Measurements from ENCODE around the gene KCTD19. TPM values are rescaled to one million over a fixed set of nuclear protein-coding genes. Genes with fewer than 3 reads are reported as not detected.
"Not testable (repeated sequence)": the region's sequence is repeated elsewhere in the genome, so short reads cannot be mapped to it uniquely, and the experiment has no call there.

KCTD19 gene
- total RNA-seq: 1.1 and 1.3 TPM in 2 replicates
- long read RNA-seq, partial matches to known transcripts: 0 of 1 reads
- long read RNA-seq, other reads (novel, unspliced or antisense): 1 of 1 reads

DNA sequence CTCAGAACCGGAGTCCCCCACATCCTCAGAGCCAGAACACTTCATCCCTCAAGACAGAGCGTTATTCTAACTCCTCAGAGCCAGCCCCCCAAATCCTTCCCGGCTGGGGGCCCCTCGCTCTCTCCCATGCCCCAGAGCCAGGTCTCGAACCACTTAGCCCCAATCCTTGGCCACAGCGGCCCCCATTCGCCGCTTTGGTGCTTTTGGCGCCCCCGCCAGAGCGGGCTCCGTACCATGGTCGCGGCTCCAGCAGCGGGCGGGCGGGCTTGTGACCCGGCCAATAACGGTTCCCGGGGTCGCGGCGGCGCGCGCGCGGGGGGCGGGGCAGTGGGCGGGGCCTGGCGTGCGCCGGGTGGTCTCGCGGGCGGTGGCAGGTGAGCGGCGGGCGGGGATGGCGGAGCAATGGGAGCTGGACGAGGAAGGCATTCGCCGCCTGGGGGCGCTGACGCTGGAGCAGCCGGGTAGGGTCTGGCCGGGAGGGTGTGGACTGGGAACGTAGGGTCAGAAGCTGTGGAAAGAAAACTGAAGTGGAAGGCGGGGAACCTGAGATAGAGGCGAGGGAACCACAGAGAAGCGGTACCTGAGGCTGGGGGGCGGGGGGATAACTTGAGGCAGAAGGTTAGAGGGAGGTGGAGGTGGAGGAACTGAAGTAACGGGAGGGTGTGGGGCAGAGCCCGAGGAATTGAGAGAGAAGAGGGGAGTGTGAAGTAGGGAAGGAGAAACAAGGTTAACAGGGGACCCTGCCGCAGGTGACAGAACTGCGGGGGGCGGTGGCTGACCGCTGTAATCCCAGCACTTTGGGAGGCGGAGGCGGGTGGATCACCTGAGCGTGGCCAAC lies at the start of gene KCTD19, which contains the start of gene LRRC36:
KCTD19 (minus strand) TSS at position 270 of the 838 bp plus-strand sequence; CDS start at position 236, 34 bp downstream.
LRRC36 (plus strand) TSS at position 344 of the 838 bp plus-strand sequence; CDS start at position 392, 48 bp downstream.
- peaks cover 67% of the 10 kb centered on the region for H3K27me3 Mint-ChIP-seq (ENCODE audit: low read depth)
- H3K4me3 Mint-ChIP-seq: peak within 1 kb of the TSS; percentile 86
- no peaks in the 10 kb centered on the region for H3K9me3 Mint-ChIP-seq
- H3K36me3 Mint-ChIP-seq (ENCODE audit: low read depth): no peaks in the 10 kb centered on the region
- peaks cover 9% of the 10 kb centered on the region for H3K4me1 Mint-ChIP-seq
- DNase-seq (ENCODE audit: low read depth, low spot score): peak; percentile 95
- TF ChIP-seq, protein P1, sequence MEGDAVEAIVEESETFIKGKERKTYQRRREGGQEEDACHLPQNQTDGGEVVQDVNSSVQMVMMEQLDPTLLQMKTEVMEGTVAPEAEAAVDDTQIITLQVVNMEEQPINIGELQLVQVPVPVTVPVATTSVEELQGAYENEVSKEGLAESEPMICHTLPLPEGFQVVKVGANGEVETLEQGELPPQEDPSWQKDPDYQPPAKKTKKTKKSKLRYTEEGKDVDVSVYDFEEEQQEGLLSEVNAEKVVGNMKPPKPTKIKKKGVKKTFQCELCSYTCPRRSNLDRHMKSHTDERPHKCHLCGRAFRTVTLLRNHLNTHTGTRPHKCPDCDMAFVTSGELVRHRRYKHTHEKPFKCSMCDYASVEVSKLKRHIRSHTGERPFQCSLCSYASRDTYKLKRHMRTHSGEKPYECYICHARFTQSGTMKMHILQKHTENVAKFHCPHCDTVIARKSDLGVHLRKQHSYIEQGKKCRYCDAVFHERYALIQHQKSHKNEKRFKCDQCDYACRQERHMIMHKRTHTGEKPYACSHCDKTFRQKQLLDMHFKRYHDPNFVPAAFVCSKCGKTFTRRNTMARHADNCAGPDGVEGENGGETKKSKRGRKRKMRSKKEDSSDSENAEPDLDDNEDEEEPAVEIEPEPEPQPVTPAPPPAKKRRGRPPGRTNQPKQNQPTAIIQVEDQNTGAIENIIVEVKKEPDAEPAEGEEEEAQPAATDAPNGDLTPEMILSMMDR (conservative IDR thresholded peaks at IDR 0.05): peak; percentile 69
- peak within 1 kb of the TSS; percentile 31 for H3K27ac Mint-ChIP-seq (ENCODE audit: unreplicated experiment)

DNA sequence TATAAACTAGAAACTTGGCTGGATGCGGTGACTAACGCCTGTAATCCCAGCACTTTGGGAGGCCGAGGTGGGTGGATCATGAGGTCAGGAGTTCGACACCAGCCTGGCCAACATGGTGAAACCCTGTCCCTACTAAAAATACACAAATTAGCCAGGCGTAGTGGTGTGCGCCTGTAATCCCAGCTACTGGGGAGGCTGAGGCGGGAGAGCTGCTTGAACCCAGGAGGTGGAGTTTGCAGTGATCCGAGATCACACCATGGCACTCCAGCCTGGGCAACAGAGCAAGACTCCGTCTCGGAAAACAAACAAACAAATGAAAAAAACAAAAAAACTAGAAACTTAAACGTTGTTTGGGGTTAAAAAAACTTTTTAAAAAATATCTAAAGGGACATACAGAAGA lies 49.5 kb upstream of the KCTD19 start:
- not testable (repeated sequence) for DNase-seq (ENCODE audit: low read depth, low spot score); H3K9me3 Mint-ChIP-seq; H3K27ac Mint-ChIP-seq (ENCODE audit: unreplicated experiment); H3K36me3 Mint-ChIP-seq (ENCODE audit: low read depth); H3K4me3 Mint-ChIP-seq
- peaks cover 10% of the 10 kb centered on the region for H3K27me3 Mint-ChIP-seq (ENCODE audit: low read depth)
- peaks cover 11% of the 10 kb centered on the region for H3K4me1 Mint-ChIP-seq

DNA sequence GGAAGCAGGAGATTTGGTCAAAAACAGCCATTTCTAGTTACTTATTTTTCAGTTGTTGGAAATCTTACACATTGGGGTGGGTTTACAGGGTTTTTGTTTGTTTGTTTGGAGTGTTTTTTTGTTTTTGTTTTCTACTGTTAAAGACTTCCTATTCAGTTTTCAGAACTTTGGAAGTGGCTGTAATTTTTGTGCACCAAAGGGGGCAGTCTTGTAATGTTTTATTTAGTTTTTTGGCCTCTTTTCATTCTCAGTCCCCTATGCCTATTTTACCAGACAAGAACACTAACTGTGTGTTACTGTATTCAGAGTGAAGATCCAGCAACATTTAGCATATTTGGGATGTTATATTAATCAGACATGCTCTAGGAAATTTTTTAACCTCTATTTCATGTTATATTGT lies 46.1 kb upstream of the KCTD19 start:
- no peak for DNase-seq (ENCODE audit: low read depth, low spot score)
- H3K4me3 Mint-ChIP-seq: no peak overlapping the region
- H3K9me3 Mint-ChIP-seq: no peaks in the 10 kb centered on the region
- TF ChIP-seq, protein P1 (conservative IDR thresholded peaks at IDR 0.05): peak; percentile 65
- peaks cover 11% of the 10 kb centered on the region for H3K4me1 Mint-ChIP-seq
- H3K36me3 Mint-ChIP-seq (ENCODE audit: low read depth): no peaks in the 10 kb centered on the region
- H3K27me3 Mint-ChIP-seq (ENCODE audit: low read depth): peaks cover 10% of the 10 kb centered on the region
- H3K27ac Mint-ChIP-seq (ENCODE audit: unreplicated experiment): no peak overlapping the region

DNA sequence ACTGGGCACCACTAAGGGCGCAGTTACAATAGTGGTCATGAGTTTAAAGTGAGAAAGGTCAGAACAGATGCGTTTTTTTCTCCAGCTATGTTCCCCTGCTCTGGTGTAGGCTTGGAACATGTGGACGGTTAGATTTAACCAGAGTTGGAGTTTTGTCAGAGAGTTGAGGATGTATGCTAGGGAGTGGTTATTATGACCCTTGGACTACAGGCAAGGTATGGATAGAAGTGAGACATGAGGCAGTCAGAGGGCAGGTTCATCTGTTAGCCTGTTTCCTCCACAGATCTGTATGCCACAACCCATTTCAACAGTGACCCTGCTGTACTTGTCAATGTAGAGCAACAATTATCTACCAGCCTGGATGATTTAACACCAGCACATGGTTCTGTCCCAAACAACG lies 44.1 kb upstream of the KCTD19 start:
- H3K27me3 Mint-ChIP-seq (ENCODE audit: low read depth): peaks cover 9% of the 10 kb centered on the region
- no peak overlapping the region for H3K27ac Mint-ChIP-seq (ENCODE audit: unreplicated experiment)
- no peak overlapping the region for H3K4me3 Mint-ChIP-seq
- no peaks in the 10 kb centered on the region for H3K9me3 Mint-ChIP-seq
- peaks cover 6% of the 10 kb centered on the region for H3K4me1 Mint-ChIP-seq
- no peak for DNase-seq (ENCODE audit: low read depth, low spot score)
- no peaks in the 10 kb centered on the region for H3K36me3 Mint-ChIP-seq (ENCODE audit: low read depth)
- TF ChIP-seq, protein P1 (conservative IDR thresholded peaks at IDR 0.05): no peak

DNA sequence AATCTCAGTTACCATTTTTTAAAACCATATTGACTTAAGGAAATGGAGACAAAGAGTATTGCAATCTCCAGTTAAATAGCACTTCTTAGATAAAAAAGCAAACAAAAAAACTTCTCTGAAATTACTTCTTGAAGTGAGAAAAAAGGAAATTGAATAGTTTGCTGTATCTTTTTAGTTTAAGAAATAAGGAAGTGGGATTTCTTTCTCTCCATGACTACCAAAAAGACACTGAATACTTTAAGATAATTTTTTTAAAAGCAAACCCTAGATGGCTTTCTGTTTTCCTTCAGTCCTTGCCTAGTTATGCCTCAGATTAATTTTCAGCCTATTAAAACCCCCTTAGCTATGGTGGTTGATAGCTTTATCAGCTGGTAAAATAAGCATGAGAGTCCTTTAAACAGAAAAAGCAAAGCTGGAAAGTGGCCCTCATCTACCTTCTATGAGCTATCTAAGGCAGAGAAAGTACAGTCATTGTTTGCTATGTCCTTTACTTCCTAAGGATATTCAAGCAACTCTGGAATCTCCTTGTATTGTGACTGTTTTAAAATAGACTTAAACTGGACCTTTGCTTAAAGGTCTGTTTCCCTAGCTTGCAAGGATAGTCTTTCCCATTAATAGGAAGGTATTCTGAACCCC lies 38.2 kb upstream of the KCTD19 start:
- no peak for DNase-seq (ENCODE audit: low read depth, low spot score)
- H3K36me3 Mint-ChIP-seq (ENCODE audit: low read depth): no peaks in the 10 kb centered on the region
- no peak overlapping the region for H3K4me3 Mint-ChIP-seq
- peaks cover 8% of the 10 kb centered on the region for H3K27me3 Mint-ChIP-seq (ENCODE audit: low read depth)
- peaks cover 18% of the 10 kb centered on the region for H3K4me1 Mint-ChIP-seq
- H3K9me3 Mint-ChIP-seq: no peaks in the 10 kb centered on the region
- TF ChIP-seq, protein P1 (conservative IDR thresholded peaks at IDR 0.05): no peak
- H3K27ac Mint-ChIP-seq (ENCODE audit: unreplicated experiment): no peak overlapping the region
